ENCODE results near the gene INO80C.

- TF ChIP-seq CTCF (IDR thresholded peaks at IDR 0.05), result no peak
- no peak for TF ChIP-seq POLR2AphosphoS5 (IDR thresholded peaks at IDR 0.05)
Observed at GRCh38 chr18:35521133-35521532, 23.4 kb upstream of the INO80C start.
